ENCODE data around the gene LAMTOR1. TPM values are rescaled to one million over a fixed set of nuclear protein-coding genes. Genes with fewer than 3 reads are reported as not detected.

LAMTOR1 gene
- polyA plus RNA-seq, 5 donors: 91.7 to 121 (median 98.5) TPM

DNA sequence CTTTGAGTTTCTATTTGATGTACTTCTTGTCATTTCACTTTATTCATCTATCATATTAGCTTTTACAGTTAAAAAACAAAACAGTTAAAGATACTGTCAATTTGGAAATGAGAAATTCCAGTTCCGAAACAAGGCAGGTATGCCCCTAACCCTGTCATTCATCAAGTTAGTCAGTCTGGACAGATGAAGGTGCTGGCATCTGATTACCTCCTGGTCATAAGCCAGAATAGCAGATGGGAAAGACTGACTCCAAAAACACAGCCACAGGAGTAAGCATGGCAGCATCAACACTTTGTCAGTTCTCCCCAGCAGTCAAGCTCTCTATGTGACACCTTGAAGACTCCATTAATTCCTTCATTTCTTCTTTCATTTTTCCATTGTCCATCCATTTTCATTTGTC, 18.1 kb downstream of the LAMTOR1 start:
- no peak for DNase-seq

DNA sequence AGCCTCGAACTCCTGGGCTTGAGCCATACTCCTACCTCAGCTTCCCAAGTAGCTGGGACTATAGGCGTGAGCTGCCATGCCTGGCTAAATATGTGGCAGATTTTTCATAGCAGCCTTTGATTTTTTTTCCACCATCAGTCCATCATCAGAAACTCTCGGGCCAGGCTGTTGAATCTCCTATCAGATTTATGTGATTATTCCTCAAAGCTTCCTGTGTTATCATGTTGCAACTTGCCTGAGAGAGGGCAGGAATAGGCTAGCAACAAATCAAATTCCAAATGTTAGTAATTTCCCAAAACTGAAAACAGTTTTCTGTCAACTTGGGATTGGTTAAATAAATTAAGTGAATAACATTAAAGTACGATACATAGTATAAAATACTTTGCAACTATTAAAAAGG, 19.0 kb downstream of the LAMTOR1 start:
- DNase-seq: no peak

- no peak for DNase-seq
Observed at GRCh38 chr11:72083414-72083813, 19.7 kb downstream of the LAMTOR1 start.

- DNase-seq: no peak
Observed at GRCh38 chr11:72081821-72082453, 21.2 kb downstream of the LAMTOR1 start.

DNA sequence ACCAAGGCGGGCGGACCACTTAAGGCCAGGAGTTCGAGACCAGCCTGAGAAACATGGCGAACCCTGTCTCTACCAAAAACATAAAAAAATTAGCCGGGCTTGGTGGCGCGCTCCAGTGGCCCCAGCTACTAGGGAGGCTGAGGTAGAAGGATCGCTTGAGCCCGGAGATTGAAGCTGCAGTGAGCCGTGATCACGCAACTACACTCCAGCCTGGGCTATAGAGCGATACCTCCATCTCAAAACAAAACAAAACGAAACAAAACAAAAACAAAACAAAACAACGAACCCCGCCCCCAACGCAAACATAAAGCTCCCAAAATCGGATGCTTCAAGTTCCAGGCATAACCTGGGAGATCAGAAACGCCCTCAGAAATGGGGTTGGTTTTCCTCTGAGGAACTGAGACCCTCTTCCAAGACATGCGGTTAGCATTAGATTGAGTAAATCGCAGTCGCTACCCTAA, 21.9 kb downstream of the LAMTOR1 start:
- no peak for DNase-seq

DNA sequence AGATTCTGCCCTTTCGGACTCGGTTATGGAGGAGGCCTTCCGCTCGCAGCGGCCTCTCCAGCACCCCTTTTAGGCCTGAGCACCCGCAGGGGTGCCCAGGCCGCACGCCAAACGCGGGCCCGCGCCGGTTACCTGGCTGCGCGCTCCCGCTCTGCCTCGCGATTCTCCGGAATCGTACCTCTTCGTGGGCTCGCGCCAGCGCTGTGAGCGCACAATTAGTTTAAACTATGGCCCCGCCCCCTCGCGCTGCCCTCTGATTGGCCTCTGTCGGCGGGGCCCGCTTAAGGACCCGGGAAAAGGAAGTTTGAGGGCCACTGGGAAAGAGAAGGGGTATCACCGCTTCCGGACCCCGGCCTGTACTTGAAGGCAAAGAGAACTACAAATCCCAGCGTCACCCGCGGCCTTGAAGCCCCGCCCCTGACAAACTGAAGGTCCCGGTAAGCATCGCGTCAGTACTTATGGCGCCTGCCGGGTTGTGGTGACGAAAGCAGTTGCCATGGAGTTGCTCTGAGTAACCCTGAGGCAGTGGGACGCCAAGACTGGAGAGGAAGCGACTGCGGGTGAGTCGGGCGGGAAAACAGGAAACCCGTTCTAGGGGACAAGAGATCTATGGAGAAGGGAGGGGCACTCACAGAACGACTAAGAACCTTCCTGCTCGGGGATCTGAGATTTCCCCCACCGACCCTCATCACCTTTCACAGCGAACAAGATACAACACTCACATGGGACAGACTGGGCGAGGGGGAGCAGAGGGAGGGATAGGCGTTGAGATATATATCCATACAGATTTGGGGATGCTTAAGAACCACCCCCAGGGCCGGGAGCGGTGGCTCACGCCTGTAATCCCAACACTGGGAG, 22.5 kb downstream of the LAMTOR1 start, which contains the start of the genes LRRC51 and NUMA1:
TSS of gene LRRC51 (plus strand) at position 525 of the 858 bp plus-strand sequence. CDS start 8,234 bp downstream, outside the sequence.
TSS of gene NUMA1 (minus strand) at position 217 of the 858 bp plus-strand sequence. CDS start 44,599 bp downstream, outside the sequence.
- peak; percentile 99 to 100 for DNase-seq

GRCh38 chr11:72079819-72080325, 23.2 kb downstream of the LAMTOR1 start:
- no peak for DNase-seq

GRCh38 chr11:72078477-72078876, 24.6 kb downstream of the LAMTOR1 start:
- DNase-seq: no peak

DNA sequence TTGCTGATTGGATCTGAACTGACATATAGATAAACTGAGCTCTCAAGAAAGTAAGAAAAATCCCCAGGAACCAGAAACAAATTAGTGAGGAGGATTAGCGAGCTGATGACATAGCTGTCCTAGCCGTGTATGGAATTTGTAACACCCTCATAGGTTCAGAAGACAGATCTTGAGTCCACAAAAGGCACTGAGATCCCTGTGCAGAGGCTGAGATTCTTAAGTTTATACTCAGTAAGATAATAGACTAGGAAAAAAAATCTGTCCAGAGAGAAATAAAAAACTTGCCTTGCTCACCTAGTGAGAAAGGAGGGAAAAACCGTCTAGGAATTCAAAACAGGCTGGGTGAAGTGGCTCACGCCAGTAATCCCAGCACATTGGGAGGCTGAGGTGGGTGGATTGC, 27.3 kb downstream of the LAMTOR1 start:
- no peak for DNase-seq

- no peak for DNase-seq
Observed at GRCh38 chr11:72075109-72075508, 28.0 kb downstream of the LAMTOR1 start.

DNA sequence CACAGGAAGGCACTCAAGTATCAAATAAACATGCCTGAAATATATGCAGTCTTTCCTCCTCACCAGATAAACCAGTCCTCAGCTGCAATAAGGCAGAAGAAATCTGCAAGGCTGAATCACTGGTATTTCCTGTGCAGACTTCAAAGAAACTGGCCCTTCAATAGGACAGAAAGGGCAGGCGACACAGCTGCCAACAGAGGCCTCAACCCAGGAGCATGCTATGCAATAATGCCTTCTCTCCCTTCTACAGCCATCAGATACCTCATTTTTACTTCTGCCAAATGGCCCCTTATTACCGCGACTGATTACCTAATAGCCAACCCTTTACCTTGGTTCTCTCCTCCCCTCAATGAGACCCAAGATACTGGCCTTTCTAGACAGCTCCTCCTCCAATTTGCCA, 30.7 kb downstream of the LAMTOR1 start:
- no peak for DNase-seq

DNA sequence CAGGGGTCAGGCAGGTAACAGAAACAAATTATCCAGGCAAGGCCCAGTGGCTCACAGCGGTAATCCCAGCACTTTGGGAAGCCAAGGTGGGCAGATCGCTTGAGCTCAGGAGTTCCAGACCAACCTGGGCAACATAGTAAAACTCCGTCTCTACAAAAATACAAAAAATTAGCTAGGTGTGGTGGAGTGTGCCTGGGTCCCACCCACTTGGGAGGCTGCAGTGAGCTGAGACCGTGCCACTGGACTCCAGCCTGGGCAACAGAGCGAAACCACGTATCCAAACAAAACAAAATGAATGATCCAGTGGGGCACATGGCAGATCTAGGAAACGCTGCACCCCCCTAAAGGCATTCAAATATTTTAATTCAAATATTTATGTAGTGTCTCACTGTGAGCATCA, 32.6 kb downstream of the LAMTOR1 start:
- no peak for DNase-seq

- no peak for DNase-seq
Observed at GRCh38 chr11:72069787-72070251, 33.3 kb downstream of the LAMTOR1 start.

- DNase-seq: no peak
Observed at GRCh38 chr11:72069200-72069599, 33.9 kb downstream of the LAMTOR1 start.

- DNase-seq: no peak
Observed at GRCh38 chr11:72067676-72068075, 35.4 kb downstream of the LAMTOR1 start.

DNA sequence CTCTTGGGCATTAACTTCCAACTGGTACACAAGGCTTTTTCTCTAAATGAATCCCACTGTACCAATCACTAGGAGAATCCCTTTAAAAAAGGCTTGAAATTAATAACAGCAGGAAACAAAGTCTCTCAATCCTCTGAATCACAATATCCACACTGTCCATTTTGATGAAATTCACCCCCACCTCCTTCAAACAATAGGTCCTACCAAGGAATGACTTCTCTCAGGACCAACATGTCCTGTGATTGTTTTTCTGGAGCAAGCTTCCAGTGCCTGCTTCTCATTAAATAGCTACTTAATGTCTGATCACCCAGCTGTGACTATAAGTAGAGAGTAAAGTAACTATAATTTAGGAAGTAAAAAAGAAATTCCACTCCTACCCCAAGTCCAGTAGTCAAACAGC, 35.8 kb downstream of the LAMTOR1 start:
- DNase-seq: no peak

DNA sequence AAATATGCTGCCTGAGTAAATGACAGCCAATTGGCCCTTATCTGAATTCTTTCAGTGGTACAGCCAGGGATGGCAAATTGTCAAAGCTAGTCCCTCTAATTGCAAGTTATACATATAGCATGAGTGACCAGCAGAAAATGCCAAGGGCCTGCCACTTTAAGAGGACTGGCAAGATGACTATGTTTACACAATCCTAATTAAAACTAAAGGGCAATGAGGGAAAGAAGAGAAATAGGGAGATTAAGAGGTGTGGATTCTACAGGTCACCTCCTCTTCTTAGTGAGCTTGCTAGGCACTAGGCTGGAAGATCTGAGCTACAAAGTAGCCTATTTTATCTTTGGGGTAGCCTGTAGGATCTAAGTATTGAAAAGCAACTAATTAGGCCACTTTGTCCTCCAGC, 36.2 kb downstream of the LAMTOR1 start:
- DNase-seq: no peak

- no peak for DNase-seq
Observed at GRCh38 chr11:72061739-72062396, 41.2 kb downstream of the LAMTOR1 start.

DNA sequence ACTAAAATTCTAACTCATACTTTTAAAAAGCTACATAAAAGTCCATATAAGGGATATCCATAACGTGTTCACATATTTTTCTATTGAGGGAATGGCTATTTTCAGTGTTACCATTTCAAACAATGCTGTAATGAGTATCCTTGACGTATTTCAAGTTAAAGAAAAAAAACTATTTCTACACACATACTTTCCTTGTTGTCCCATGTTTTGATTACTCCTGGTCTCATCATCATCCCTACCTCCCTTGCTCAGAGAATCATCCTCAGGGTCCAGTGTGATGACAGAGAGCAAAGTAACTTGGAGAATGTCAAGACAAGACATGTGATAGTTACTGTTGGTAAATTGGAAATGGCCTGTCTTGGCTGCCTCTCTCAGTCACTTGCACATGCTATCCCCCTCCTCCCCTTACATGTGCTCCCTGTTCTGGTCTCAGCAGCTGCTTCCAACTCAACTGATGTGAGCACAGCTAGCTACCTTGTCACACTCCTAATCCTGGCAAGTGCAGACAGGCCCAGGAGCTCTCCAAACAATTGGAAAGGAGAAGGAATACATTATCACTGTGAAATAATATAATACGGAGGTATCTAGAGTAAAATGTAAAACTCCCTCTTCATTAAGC, 44.6 kb downstream of the LAMTOR1 start:
- DNase-seq: no peak

GRCh38 chr11:72048766-72049460, 54.2 kb downstream of the LAMTOR1 start:
- DNase-seq: no peak
